Hepatic stellate cell (primary cell): Measurements from ENCODE around the gene SLC23A2.

Experiments used
- DNase-seq: peaks from one replicate; pipeline ENCODE4 v3.0.0; 2011; ENCODE audit warnings: low spot score

The SLC23A2 gene

DNA sequence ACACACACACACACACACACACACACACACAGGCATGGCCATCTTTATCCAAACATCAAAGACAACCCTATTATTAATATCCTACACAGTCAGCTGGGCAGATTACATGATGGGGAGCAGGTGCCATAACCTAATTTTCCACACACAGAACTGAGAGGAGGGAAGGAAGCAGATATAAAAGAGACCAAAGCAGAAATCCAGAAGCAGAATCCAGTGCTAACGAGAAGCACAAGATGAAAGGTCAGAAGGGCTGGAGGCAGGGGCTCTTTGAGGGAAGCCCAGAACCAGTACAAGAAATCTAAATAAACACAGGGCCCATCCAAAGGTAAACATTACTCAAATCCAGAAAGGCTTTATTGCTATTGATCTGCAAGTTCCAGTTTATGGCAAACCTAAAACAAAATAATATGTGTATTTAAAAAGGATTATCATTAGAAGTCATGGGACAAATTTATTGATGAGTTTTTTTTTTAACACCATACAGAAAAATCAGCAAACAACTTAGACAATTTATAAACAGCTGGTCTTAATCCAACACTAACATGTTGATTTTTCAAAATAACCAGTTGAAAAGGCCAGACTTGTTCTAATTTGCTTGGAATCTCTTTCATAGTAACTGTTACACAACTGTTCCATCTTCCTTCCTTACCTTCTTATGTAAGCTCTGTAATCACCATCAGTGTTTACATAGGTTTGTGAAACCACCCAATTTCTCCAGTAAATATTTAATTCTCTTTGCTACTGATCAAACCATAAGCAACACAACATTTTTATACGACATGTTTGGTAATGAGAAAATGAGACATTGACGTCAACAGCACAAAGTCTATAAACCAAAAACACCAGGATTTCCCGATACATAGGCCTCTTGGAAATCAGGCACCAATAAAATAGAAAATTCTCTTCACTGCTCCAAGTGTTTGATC lies 34.2 kb downstream of the SLC23A2 start:
- no peak for DNase-seq

DNA sequence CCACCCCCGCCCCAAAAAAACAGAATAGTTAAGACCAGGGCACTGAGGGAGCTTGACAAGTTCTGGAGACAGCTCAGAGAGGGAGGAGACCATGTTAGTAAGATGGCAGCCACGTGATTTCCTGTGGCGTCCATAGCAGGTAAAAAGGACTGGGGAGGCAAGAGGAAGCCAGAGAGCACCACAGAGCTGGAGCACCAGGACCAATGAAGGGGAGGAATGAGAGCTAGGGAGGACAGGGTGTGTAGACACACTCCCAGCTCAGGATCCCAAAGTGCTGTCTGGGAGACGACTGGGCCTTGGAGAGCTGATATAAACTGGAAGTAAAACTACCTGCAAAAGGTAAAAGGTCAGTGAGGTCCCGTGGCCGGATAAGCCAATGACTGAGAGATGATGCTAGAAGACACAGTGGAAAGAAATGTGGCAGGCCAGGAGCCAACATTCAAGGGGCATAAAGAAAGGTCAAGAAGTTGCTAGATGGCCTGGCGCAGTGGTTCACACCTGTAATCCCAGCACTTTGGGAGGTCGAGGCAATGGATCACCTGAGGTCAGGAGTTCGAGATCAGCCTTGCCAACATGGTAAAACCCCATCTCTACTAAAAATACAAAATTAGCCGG lies 39.0 kb downstream of the SLC23A2 start:
- DNase-seq, result no peak

DNA sequence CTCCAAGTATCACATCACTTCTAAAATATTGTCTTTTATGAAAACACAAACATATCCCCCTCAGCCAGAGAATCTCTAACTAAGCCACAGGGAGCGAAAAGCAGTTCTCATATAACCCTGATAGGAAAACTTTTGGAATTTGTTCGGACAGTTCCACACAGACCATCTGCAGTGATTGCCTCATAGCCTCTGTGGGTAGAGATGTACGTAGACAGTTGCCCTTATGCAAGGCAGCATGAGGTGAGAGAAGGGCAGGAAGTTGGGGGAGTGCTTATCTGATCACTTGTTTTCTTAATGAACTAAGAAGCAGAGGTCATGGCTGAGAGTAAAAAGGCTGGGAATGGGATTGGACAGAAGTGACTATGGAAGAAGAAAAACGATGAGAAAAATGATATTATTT lies 39.6 kb downstream of the SLC23A2 start:
- no peak for DNase-seq

DNA sequence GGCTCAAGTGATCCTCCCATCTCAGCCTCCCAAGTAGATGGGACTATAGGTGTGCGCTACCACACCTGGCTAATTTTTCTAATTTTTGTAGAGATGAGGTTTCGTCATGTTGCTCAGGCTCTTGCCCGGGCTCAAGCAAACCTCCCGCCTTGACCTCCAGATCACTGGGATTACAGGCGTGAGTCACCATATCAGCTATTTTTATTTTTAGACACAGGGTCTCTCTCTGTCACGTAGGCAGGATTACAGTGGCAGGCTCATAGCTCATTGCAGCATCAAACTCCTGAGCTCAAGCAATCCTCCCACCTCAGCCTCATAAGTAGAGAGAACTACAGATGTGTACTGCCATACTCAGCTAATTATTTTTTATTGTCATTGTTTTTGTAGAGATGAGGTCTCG lies 41.7 kb downstream of the SLC23A2 start:
- no peak for DNase-seq

DNA sequence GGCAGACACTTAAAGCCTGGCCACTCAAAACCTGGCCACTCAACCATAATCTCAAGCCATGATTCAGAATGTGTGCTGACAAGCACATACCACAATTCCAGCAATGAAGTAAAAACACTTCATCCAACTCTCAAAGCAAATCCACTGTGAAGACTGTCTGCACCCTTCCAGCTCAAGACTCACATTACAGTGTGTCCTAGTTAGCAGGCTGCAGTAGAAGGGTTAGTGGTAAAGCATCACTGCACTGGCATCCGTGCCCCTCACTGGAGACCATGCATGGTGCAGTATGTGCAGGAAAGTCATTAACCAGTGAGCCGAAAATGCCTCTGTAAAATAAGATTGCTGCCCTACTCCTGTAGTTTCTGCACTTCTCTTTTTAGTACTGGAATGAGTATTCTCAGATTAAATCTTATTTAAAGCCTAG lies 43.4 kb downstream of the SLC23A2 start:
- no peak for DNase-seq

DNA sequence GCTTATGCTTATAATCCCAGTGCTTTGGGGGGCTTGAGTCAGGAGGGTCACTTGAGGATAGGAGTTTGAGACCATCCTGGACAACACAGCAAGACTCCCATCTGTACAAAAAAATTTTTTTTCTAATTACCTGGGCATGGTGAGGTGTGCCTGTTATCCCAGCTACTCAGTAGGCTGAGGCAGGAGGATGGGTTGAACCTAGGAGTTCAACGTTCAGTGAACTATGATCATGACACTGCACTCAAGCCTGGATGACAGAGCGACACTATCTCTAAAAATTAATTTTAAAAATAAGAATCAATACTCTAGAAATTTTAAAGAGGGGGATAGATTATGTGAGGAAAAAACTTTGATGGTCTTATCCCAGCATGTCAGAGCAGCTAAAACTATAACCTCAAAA lies 44.1 kb downstream of the SLC23A2 start:
- no peak for DNase-seq

DNA sequence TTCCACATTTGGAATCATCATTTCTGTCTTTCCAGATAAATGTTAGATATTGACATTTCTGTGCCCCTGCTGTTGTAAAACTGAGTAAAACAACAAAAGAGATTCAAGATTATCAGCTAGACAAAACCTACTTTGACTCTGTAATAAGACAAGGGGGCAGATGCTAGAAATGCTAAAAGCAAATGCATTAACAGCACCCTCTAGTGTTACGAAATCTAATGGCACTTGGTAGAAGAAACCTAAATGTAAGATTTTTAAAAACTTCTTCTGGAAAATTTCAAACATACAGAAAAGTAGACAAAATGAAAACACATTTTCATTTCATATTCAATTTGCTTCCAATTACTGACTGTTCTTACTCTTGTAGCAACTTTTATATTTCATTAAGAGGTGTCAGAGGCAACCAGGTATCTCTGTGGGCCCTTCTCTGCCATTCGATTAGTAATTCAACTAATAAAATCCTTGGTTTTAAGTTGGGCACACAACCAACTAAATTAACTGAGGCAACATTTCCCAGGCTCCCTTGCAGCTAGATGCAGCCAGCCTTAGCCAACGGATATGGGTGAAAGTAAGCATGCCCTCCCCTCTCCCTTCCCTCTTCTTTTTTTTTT lies 45.0 kb downstream of the SLC23A2 start:
- peak; percentile 50 for DNase-seq

DNA sequence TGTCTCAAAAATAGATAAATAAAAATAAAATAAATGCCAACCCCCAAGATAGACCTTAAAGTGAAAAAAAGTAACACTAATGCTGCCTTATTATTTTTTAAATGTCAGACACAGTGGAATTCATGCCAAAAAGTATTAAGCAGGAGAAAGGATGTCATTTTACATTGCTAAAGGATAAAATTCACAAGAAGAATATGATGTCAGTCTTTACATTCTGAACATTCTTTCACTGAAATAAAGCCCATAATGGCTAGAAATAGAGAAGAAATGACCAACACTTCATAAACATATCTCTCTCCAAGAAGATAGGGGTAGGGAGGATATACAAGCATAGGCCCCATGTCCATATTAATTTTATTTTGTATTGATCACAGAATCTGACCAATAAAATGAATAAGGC lies 47.4 kb downstream of the SLC23A2 start:
- DNase-seq, result no peak

DNA sequence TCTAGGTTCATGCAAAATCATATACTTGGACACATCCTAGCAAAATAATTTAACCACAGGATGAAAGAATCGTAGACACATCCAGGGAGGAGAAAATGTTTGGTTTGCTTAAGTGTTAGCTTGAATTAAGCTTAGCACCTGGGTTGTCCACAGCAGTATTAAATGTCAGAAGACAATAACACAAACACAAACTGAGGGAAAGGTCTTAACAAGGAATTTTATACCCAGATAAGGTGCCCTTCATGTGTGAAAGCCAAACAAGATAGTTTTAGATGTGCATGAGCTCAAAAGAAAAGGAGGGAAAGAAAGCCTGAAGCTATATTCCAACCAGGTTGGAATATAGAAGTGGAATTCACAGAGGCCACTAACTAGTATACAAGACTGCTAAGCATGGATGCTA lies 49.1 kb downstream of the SLC23A2 start:
- no peak for DNase-seq

DNA sequence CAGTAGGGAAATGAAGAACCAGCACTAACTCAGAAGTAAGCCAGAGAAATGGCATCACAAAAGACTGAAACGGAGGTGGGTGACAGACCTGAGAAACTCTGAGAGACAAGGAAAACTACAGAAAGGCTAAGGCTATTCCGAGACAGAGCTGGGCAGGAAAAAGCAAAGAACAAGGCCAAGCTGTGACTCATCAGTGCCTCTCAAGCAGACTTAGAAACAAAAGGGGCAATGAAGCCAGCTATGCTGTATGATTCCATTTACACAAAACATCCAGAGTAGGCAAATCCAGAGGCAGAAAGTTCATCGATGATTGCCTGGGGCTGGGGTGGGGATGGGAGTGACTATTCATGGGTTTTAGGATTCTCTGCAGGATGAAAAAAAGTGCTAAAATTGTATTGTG lies 50.0 kb downstream of the SLC23A2 start:
- peak; percentile 37 for DNase-seq

DNA sequence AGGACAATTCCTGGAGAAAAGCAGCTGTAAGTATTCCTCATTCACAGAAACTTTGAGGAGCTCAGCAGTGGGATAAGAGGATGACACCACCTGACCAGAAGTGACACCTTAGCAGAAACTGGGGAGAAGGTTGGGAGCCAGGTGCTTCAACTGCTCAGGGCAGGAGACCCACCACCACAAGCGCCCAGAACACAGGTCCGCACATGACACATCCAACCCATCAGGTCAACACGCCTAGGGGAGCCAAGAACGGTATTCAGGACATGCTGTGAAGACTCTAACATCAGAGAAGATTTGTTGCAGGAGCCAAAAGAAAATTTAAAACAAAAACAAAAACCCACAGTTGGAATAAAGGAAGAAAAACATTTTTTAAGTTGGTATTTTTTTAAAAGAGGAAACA lies 50.5 kb downstream of the SLC23A2 start:
- no peak for DNase-seq

DNA sequence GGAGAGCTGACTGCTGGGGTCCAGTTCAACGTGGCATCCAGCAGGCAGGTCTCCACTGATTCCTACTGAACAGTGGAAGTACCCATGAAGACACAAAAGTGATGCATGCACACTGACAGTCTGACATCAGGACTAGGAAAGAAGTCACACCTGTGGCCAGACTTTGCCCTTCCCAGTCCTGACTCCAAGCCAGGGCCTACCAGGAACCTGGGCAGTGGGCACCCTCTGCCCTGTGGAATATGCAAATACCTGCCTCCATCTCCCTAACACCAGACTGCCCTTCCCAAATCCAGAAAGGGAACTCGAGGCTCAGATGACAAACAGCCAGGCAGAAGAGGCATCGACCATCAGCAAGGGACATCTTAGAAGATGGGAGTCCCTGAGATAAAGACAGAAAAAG lies 50.9 kb downstream of the SLC23A2 start:
- no peak for DNase-seq

DNA sequence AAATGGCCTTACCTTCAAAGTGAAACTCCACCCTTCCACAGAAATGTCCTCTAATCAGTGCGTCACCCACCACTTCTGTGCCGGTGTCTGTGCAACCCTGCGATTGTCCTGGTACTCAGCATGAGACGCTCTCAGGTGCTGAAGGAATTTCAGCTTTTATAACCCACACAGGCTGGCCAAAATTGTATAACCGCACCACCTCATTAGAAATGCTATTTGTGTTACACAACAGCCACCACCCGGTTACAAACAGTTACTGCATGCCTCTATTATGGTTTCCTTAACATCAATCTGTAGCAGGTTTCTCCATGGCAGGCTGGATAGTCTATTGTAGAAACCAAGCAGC lies 51.5 kb downstream of the SLC23A2 start:
- no peak for DNase-seq

DNA sequence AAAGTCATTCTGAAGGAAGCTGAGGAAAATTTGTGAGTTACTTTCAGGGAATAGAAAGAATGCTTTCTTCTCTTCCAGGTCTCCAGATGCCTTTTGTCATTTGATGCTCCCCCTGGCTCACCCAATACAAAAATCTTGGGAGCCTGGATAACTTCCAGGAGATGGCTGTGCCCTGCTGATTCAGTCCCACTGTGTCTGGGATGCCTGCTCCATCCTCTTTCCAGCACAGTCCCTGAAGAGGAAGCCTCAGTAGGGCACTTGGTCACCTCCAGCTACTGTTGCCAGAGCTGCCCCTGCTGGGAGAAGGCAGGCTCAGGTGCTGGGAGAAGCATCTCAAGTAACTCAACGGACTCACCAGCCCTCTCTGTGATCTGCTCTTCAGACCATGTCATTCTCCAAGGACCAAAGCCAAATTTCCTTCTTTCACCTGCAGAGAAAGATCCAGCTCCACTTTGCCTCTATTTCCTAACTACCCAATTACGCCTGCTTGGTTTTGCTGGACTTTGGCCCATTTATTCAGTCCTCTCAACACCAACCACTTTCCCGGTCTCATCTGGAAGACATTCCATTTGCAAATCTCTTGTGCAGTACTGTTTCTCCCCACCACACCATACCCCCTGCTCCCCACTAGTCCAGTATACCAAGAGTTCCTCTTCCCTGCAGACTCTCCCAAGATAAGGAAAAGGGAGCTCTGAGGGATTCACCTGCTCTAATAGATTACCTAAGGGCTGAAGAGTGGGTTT lies 53.3 kb downstream of the SLC23A2 start:
- DNase-seq, result no peak

DNA sequence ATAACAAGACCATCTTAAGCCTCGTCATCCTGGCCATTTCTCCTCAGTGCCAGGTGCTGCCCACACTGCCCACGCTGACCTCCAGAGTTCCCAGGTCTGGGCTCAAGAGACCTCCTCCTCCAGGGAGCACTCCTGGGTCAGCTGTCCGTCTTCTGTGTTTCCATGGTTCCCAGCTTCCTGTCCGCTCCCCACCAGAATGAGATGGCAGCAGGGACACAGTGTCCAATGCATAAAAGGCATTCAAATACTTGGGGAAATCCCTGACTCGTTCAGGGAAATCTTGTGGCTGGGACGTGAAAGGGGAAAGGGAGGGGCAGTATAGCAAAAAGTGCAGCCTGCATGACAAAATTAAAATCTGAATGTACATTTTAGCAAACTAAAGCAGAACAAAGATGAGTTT lies 54.3 kb downstream of the SLC23A2 start:
- no peak for DNase-seq

DNA sequence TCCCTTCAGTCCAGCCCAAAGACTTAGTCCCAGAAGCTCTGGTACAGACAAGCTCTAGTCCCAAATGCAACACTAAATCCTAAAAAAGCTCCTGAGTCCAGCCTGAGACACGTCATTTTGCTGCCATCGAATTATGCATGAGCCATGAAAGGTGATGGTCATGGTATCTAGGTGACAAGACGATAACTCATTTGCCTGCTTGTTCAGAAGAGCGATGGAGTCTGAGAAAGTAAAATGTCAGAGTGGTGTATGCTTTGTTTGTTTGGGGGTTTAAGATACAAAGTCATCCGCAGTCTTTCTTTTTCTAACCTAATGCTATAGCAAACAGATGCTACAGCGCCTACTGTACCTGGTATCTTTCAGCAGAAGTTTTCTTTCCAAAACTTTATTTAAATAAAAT lies 54.7 kb downstream of the SLC23A2 start:
- DNase-seq, result no peak

DNA sequence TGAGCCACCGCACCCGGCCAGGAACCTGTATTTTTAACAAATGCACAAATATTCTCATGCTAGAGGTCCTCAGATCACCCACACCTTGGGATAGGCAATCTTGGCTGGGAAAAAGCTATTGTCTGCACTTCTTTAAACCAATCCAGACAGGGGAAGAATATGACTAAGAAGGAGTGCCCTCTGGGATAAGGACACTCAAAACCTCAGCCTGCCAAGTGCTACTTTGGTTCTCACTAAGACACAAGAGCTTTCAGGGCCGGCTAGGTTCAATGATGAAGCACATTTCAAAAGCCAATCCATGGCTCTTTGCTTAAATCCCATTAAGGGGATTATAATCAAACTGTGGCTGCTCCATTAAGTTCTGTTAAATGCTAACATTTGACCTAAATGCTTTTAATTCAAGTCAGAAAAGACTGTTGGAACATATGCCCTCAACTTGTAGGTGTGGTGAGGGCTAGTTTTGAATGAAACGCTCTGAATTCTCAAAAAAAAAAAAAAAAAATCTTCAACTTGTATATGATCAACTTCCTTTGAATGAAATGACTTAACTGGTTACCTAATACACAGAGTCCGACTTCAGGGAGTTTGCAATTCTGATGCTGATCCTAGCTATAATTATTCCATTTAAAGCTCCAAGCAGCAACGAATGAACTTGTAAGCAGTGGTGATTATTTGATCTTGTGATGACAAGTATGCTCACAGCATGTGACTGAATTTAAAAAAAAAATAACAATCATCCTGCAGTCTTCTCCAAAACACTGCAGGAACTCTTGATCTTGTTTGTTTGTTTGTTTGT lies 56.6 kb downstream of the SLC23A2 start:
- DNase-seq, result no peak

DNA sequence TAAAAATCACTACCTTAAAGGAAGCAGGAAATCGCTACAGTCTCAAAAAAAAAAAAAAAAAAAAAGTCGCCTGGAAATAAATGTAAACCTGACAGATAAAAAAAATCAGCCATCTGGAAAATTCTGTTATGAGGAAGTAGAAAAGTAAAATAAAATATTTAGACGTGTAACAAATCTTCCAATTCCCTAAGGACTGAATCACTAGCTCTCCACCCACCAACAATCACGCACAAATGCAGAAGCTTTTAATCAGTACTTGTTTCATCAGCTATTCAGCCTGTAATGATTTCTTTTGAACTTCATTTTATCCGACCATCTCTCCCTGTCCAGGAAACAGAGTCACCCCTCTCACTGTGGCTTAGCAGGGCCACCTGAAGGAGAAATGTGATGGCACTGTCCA lies 59.0 kb downstream of the SLC23A2 start:
- DNase-seq, result no peak

DNA sequence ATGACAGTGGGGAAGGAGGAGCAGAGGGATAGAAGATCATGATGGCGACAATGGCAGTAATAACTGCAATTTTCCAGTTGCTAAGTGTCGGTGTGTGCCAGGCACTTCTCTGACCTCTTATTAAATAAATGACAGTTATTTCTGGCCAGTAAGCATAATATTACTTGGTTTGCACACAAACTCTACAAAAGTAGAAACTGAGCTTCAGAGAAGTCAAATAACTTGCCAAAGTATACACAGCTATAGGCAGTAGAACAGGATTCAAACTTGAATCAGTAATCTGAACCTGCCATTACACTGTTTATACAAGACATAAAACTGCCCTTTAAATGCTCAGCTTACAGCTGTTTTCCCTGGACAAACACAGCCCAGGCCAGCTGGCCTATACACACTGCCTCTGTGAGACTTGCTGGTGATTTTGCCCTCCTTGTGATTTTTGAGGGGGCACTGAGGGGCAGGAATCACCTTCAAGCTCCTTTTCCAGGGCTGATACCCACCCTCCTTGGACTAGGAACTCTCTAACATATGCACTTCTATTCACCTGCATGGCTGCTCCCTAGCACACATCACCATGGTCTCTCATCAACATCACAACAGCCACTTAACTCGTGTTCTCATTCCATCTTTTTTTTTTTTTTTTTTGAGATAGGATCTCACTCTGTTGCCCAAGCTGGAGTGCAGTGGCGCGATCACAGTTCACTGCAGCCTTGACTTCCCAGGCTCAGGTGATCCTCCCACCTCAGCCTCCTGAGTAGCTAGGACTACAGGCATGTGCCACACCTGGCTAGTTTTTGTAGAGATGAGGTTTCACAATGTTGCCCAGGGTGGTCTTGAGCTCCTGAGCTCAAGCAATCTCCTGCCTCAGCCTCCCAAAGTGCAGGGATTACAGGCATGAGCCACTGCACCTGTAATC lies 63.6 kb downstream of the SLC23A2 start:
- no peak for DNase-seq

DNA sequence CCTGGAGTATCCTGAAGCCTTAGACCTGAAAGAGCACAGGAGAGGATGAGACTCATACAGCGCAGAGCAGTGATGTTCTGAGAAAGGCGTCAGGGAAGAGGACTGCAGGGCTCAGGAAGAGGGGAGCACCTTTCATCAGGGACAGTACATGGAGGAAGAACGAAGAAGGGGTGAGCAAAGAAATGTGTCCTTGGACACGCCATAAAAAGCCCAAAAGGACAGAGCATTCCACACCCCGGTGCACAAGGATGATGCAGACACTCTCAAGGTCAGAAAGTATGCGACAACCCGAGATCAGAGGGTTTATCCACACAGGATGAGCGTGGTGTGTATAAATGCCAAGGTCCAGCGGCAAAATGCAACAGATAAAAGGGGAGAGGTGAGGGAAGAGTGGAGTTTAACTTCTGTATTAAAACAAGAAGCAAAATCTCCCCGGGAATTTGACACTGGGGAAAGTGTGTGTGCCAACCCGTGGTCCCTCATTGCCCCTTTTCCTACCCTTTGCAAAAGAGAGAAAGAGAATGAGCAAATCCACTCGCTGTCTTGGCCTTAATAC lies 64.4 kb downstream of the SLC23A2 start:
- no peak for DNase-seq
